HG02610 (cell line): ENCODE data around the gene SLC25A44.
"Not testable (repeated sequence)": the region's sequence is repeated elsewhere in the genome, so short reads cannot be mapped to it uniquely, and the experiment has no call there.

Experiments
- ATAC-seq: cut with Tn5 transposase; IDR thresholded peaks from one replicate; pipeline ENCODE4 v1.9.1; 2021; ENCODE audit warnings: mild to moderate bottlenecking, moderate library complexity; ENCODE audit not compliant: unreplicated experiment

SLC25A44 gene

GRCh38 chr1:156198831-156199349 is 5.0 kb downstream of the SLC25A44 start:
- peak; percentile 58 for ATAC-seq

DNA sequence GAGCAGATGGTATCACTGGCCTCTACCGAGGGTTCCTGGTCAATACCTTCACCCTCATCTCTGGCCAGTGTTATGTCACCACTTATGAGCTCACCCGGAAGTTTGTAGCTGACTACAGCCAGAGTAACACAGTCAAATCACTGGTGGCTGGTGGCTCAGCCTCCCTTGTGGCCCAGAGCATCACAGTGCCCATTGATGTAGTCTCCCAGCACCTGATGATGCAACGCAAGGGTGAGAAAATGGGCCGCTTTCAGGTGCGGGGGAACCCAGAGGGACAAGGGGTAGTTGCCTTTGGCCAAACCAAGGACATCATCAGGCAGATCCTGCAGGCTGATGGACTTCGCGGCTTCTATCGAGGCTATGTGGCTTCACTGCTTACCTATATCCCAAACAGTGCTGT is 6.1 kb downstream of the SLC25A44 start:
- no peak for ATAC-seq

DNA sequence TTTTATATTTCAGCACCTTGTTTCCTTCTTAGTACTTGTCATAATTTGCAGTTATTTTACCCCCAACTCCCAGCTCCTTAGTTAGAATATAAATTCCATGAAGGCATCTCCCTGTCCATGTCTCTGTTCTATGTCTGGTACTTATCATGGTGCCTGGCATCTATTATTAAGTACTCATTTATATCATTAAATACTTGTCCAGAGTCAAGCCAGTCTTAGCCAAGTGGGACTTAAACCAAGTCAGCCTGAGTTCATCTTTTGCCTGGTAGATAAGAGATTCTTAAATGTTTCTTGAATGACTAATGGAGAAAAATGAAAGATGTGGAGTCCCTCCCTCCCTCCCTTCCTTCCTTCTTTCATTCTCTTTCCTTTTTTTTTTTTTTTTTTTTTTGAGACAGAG is 9.4 kb downstream of the SLC25A44 start:
- no peak for ATAC-seq

DNA sequence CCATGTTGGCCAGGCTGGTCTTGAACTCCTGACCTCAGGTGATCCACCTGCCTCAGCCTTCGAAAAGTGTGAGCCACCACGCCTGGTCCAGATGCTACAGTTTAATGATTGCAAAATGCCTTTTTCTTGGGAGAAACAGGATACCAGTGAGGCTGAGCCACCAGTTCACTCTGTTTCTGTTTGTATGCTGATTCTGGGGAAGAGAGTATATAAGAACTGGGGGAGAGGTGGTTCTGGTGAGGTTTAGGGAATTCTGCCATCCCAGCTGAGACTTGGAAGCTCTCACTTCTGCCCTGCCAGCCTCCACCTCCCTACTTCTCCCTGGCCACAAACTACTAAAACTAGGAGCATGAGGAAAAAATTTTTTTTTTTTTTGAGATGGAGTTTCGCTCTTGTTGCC is 10.8 kb downstream of the SLC25A44 start:
- ATAC-seq, result no peak

GRCh38 chr1:156211243-156211642 is 17.3 kb downstream of the SLC25A44 start:
- ATAC-seq, result no peak

- no peak for ATAC-seq
Observed at GRCh38 chr1:156212130-156212529, 18.2 kb downstream of the SLC25A44 start.

DNA sequence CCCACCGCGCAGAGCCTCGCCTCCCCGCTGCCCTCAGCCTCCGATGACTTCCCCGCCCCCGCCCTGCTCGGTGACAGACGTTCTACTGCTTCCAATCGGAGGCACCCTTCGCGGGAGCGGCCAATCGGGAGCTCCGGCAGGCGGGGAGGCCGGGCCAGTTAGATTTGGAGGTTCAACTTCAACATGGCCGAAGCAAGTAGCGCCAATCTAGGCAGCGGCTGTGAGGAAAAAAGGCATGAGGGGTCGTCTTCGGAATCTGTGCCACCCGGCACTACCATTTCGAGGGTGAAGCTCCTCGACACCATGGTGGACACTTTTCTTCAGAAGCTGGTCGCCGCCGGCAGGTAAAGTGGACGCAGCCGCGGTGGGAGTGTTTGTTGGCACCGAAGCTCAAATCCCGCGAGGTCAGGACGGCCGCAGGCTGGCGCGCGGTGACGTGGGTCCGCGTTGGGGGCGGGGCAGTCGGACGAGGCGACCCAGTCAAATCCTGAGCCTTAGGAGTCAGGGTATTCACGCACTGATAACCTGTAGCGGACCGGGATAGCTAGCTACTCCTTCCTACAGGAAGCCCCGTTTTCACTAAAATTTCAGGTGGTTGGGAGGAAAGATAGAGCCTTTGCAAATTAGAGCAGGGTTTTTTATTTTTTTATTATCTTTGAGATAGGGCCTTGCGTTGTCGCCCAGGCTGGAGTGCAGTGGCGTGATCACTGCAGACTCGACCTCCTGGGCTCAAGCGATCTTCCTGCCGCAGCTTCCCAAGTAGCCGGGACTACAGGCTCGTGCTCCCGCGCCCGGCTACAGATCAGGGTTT is 19.1 kb downstream of the SLC25A44 start, which contains the start of gene PMF1:
PMF1 (plus strand) TSS at position 175 of the 811 bp plus-strand sequence; CDS start at position 184, 9 bp downstream.
- ATAC-seq, result peak; percentile 87

DNA sequence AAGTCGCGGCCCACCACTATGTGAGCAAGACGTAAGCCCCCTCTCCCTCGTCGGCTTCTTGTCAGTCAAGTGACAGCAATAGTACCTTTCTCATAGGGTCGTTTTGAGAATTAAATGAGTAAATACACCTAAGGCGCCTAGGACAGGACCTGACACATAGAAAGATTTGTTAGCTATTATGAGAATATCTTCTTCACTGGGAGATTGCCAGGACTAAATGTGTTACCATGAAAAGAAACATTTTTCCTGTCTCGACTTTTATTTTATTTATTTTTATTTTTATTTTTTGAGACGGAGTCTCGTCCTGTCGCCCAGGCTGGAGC is 19.7 kb downstream of the SLC25A44 start:
- no peak for ATAC-seq

DNA sequence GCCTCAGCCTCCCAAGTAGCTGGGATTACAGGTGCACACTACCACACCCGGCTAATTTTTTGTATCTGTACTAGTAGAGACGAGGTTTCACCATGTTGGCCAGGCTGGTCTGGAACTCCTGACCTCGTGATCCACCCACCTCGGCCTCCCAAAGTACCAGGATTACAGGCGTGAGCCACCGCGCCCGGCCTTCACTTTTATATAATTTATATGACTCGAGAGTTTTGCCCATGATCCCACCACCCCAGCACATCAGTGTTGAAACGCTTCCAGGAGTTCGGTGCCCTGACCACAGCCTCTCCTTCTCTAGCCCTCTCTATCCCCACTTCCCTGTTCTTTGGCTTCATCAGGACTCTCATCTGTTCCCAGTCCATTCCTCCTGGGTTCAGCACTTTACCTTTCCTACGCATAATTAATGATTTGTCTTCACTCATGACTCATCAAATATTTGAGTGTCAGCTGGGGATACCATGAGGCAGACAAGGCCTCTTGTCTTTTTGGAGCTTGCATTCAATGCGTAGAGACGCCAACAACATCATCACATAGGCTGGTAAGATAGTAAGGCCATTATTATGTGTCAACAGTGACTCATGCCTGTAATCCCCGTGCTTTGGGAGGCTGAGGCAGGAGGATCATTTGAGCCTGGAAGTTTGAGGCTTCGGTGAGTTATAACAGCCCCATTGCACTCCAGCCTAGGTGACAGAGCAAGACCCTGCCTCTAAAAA is 20.3 kb downstream of the SLC25A44 start:
- no peak for ATAC-seq

DNA sequence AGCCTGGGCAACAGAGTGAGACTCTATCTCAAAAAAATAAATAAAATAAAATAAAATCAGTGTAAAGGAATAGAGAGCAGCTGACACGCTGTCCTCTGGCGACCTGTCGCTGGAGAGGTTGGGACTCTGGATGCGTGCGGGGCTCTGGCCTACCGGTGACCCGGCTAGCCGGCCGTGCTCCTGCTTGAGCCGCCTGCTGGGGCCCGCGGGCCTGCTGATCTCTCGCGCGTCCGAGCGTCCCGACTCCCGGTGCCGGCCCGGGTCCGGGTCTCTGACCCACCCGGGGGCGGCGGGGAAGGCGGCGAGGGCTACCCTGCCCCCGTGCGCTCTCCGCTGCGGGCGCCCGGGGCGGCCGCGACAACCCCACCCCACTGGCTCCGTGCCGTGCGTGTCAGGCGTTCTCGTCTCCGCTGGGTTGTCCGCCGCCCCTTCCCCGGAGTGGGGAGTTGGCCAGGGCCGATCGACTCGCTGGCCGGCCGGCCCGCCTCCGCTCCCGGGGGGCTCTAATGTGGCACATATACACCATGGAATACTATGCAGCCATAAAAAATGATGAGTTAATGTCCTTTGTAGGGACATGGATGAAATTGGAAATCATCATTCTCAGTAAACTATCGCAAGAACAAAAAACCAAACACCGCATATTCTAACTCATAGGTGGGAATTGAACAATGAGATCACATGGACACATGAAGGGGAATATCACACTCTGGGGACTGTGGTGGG is 22.6 kb downstream of the SLC25A44 start:
- not testable (repeated sequence) for ATAC-seq

DNA sequence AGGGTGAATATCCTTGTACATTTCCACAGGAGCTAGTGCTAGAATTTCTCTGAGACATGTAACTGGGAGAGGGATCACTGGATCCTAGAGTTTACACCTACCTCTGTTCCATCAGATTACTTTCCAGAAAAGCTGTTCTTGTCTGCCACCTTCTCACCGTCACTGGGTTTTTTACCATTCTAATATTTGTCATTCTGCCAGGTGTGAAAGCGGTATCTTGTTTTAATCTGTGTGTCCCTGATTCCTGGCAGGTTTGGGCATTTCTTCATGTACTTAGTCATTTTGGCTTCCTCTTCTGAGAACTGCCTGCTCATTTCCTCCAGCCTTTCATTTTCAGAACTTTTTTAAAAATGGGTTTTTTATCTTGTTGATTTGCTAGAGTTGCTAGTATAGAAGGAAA is 24.0 kb downstream of the SLC25A44 start:
- no peak for ATAC-seq

DNA sequence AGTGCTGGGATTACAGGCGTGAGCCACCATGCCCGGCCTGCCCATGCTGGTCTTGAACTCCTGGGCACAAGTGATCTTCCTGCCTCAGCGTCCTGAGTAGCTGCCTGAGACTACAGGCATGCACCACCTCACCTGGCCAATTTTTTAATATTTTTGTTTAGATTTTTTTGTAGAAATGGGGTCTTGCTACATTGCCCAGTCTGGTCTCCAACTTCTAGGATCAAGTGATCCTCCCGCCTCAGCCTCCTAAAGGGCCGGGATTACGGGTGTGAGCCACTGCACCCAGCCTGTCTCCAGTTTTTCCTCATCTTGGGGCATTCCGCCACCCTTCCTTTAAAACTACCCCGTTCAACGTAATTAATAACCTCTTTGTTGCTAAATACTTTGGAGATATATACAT is 26.3 kb downstream of the SLC25A44 start:
- ATAC-seq, result no peak

- no peak for ATAC-seq
Observed at GRCh38 chr1:156221986-156222692, 28.2 kb downstream of the SLC25A44 start.

DNA sequence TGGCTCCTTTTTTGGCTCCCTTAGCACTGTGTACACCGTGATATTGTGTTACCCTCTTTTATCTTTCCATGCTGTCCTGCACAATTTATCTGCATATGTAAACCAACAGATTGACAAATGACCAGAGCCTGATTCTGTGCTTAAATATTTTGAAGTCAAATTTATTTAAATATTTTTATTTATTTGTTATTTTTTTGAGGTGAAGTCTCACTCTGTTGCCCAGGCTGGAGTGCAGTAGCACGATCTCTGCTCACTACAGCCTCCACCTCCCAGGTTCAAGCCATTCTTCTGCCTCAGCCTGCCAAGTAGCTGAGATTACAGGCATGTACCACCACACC is 31.7 kb downstream of the SLC25A44 start:
- ATAC-seq, result no peak

- peak; percentile 63 for ATAC-seq
Observed at GRCh38 chr1:156226116-156226538, 32.2 kb downstream of the SLC25A44 start.

GRCh38 chr1:156226782-156227181 is 32.9 kb downstream of the SLC25A44 start:
- no peak for ATAC-seq

DNA sequence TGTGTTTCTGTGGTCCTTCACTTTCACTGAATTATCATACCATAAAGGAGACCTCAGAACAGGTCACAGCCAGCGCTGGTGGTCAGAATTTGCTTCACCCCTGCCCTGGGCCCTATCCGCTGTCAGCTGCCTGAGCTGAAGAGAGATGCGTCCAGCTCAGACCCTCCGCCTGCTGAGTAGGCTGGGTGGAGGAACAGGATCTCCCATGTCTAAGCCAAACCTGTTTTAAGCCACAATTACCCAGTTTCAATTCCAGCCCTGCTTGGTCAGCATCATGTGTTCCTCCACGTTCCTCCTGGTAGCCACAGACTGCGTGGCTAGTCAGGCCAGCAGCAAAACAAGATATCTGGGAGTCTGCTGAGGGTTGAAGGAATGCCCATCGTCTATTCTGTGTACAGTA is 34.6 kb downstream of the SLC25A44 start:
- no peak for ATAC-seq

DNA sequence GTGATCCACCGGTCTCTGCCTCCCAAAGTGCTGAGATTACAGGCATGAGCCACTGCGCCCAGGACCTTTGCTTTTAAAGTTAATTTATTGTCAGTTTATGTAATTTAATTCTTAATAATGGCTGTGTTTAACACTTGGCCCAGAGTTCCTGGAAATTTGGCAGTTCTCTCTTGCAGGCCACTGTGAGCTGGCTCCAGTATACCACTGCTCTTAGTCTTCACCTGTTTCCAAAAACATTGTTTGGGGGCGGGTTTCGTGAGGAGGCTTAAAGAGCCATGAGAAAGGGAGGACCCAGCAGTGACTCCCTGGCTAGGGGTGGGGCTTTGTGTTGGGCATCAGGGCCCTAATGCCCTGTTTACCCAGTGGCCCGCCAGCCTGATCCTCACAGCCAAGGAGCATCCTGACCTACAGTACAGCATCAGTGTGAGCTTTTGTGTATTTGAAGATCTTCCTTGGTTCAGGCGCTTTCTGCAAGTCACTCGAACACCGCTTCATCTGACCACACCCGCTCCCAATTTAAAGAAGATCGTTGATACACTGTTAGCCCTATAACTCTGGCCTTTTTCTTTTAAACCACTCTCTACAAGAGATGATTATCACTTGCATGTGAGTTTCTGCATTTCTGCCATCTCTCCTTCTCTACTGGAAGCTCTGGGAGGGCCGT is 36.0 kb downstream of the SLC25A44 start:
- no peak for ATAC-seq

GRCh38 chr1:156230473-156230837 is 36.6 kb downstream of the SLC25A44 start:
- no peak for ATAC-seq

DNA sequence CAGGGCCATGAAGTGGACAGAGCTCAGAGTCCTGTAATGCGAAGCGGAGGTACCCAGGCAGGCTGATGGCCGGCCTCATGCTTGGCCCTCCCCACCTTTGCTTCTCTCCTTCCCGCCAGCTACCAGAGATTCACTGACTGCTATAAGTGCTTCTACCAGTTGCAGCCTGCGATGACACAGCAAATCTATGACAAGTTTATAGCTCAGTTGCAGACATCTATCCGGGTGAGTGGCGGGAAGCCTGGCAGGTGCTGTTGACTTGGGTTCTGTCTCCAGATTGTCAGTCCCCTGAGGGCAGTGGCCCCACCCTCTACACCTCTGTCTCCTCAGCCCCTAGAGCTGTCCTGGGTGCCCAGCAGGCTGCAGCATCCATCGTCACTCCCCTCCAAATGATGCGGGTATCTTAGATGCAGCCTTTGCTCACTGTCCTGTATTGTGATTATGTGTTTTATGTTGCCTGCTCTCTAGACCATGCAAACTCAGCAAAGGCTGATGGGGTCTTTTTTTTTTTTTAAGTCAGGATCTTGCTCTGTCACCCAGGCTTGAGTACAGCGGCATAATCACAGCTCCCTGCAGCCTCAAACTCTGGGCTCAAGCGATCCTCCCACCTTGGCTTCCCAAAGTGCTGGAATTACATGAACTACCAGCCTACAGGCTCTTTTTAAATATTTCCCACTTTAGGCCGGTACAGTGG is 38.4 kb downstream of the SLC25A44 start:
- no peak for ATAC-seq
